ENCODE data around the gene GALNS. TPM values are rescaled to one million over a fixed set of nuclear protein-coding genes. Genes with fewer than 3 reads are reported as not detected.

Gene GALNS
- total RNA-seq, 1 donor from 2014 or later: 26.1 TPM

DNA sequence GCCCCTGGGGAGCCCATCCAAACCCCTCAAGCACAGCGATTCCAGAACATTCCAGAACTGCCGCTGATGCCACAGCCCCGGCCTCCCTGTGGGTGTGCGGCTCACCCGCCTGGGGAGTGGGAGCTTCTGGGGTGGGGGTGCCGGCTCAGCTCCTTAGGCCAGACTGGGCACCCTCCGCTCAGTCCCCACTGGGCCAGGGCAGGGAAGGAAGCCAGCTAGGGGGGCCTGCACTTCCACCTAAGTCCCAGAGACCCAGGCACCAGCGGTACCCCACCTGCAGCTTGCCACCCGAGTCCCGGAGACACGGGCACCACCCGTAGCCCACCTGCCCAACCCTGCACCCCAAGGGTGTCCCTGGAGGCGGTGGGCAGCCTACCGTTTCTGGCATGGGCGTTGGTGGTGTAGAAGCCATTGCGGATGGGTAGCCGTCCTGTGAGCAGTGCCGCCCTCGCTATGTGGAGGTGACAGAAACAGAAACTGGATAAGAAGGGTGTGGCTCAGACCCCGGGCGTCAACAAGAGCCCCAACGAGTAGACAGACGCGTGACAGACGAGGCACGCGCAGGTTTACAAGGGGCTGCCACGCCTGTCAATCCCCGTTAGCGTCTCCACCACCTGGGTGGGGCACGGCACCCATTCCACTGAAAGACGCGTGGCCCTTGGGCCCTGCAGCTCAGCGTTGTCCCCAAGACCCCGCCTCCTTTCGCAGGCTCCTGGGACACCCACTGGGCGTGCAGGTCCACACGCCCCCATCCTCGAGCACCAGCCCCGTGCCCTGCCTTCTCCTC is 15.0 kb downstream of the GALNS start:
- no peaks in the 10 kb centered on the region for H3K9me3 Mint-ChIP-seq
- H3K27ac Mint-ChIP-seq: no peak overlapping the region
- H3K4me3 Mint-ChIP-seq (ENCODE audit: low read depth): no peak overlapping the region
- H3K27me3 Mint-ChIP-seq (ENCODE audit: low read depth): no peaks in the 10 kb centered on the region
- DNase-seq (ENCODE audit: low spot score): no peak
- no peaks in the 10 kb centered on the region for H3K36me3 Mint-ChIP-seq (ENCODE audit: low read depth)
- no peaks in the 10 kb centered on the region for H3K4me1 Mint-ChIP-seq (ENCODE audit: low read depth)
- intact Hi-C loops (cut with micrococcal nuclease): no loop called here

DNA sequence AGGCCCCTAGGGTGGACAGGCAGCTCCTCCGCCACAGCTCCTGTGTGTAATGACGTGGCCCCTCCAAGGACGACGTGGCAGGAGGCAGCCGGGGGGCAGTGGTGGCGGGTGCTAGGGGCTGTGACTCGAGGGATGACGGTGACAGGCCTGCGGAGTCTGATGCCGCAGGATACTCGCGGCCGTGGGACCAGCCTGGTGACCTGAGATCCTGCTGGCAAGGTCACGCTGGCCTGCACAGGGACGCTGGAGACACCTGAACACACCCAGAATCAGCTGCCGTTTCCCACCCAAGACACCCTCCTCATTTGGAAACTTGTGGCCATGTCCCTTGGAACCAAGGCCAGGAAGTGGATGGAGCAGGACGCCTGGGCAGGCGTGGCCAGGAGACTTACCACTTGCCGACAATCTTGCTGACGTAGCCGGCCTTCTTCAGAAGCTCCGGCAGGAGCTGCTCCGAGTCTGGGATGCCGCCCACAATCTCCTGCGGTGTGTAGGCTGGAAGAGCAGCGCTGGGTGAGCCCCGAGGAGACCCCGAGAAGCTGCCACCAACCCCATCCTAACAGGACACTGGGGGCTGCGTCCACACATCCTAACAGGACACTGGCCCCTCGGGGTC is 16.0 kb downstream of the GALNS start:
- H3K27me3 Mint-ChIP-seq (ENCODE audit: low read depth): no peaks in the 10 kb centered on the region
- H3K4me3 Mint-ChIP-seq (ENCODE audit: low read depth): no peak overlapping the region
- intact Hi-C loops (cut with micrococcal nuclease): no loop called here
- no peak for DNase-seq (ENCODE audit: low spot score)
- H3K27ac Mint-ChIP-seq: no peak overlapping the region
- no peaks in the 10 kb centered on the region for H3K36me3 Mint-ChIP-seq (ENCODE audit: low read depth)
- no peaks in the 10 kb centered on the region for H3K9me3 Mint-ChIP-seq
- no peaks in the 10 kb centered on the region for H3K4me1 Mint-ChIP-seq (ENCODE audit: low read depth)

DNA sequence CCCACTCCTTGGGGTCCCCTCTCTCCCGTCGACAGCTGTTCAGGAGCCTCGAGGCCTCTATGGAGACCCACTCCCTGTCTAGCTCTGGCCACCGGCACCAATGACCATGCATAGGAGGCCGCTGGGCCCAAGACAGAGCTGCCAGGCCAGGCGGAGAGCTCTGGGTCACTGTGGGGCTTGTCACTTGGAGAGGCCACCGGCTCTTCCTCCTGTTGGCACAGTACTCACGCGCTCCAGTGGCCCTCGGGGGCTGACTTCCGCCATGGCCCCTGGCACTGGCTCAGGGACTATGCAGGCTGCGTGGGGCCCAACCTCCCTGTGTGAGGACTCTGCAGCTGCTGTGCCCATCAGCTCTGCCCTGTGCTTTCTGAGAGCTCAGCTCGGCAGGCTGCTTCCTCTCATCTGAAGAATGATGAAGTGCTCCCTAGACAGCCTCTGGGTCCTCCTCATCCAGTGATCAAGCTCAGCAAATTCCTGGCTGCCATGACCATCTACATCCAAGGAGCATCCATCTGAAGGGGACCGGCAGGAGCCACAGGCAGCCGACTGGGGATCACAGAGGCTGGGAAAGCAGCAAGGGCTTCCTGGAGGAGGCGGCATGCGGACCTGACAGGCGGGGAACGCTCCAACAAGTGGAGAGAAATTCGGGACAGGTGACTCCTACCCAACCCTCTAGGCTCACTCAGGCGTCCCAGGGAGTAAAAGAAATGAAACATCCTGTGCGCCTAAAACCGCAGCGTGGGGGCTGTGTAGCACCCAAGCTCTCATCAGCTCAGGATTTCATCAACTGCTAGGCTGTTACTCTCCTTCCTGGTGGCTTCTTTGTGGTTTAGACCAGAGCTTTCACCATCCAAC is 16.8 kb downstream of the GALNS start:
- Mint-ChIP-seq H3K36me3 (ENCODE audit: low read depth) (no peaks in the 10 kb centered on the region), H3K27ac (no peak overlapping the region), H3K27me3 (ENCODE audit: low read depth) (no peaks in the 10 kb centered on the region), H3K9me3 (no peaks in the 10 kb centered on the region), H3K4me1 (ENCODE audit: low read depth) (no peaks in the 10 kb centered on the region), H3K4me3 (ENCODE audit: low read depth) (no peak overlapping the region)
- no peak for DNase-seq (ENCODE audit: low spot score)
- intact Hi-C loops (cut with micrococcal nuclease): no loop called here

DNA sequence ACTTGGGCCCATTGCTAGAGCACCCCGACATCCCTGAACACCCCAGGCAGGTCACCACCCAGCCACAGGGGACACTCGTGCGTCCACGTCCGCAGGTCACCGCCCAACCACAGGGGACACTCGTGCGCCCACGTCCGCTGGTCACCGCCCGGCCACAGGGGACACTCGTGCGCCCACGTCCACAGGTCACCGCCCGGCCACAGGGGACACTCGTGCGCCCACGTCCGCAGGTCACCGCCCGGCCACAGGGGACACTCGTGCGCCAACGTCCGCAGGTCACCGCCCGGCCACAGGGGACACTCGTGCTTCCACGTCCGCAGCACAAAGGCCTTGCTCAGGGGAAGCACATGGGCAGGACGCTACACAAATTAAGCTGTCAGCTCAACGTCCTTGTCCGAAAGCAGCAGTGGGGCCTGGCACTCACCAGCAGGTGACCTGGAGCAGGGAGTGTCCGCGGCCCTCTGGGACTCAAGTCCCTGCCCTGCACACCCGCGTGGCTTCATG is 17.7 kb downstream of the GALNS start:
- Mint-ChIP-seq H3K36me3 (ENCODE audit: low read depth) (no peaks in the 10 kb centered on the region), H3K9me3 (no peaks in the 10 kb centered on the region), H3K27ac (no peak overlapping the region), H3K4me1 (ENCODE audit: low read depth) (no peaks in the 10 kb centered on the region), H3K4me3 (ENCODE audit: low read depth) (no peak overlapping the region), H3K27me3 (ENCODE audit: low read depth) (no peaks in the 10 kb centered on the region)
- no peak for DNase-seq (ENCODE audit: low spot score)
- intact Hi-C loops (cut with micrococcal nuclease): no loop called here

DNA sequence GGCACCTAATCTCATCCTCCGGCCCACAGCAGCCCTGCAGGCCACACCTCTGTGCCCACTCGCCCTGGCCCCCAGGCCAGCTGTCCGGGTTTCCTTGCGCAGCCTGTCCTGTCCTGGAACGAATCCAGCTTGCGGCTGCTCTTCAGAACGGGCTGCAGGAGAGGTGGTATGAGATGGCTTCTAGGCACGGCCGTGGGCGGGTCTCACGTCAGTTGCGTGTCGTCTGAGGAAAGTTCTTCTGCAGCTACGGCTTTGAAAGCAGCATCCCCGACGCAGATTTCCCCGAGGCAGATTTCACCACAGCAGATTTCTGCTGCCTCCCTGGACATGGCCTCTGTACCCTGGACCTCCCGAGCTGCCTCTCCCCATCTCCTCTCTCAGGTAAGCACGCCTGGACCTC is 18.2 kb downstream of the GALNS start:
- intact Hi-C loops (cut with micrococcal nuclease): no loop called here
- Mint-ChIP-seq H3K27ac (no peak overlapping the region), H3K4me1 (ENCODE audit: low read depth) (no peaks in the 10 kb centered on the region), H3K27me3 (ENCODE audit: low read depth) (no peaks in the 10 kb centered on the region), H3K36me3 (ENCODE audit: low read depth) (no peaks in the 10 kb centered on the region), H3K4me3 (ENCODE audit: low read depth) (no peak overlapping the region), H3K9me3 (no peaks in the 10 kb centered on the region)
- no peak for DNase-seq (ENCODE audit: low spot score)

DNA sequence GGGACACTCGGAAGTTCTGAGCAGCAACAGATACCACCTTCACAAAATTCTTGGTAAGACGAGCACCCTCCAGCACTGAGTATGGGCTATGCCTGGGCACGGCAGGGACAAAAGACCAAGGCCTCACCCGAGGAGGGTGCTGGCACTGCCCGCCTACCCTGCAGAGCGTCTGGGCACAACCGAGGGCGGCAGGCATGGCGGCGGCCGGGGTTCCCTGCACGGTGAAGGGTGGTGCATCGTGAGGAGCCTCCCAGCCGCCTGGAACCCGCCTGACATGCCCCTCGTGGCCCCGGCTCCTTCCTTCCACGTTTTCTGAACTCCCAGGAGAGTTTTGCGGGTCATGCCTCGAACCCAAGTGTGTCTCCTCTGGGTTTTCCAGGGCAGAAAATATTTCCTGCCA is 18.9 kb downstream of the GALNS start:
- DNase-seq (ENCODE audit: low spot score): no peak
- intact Hi-C loops (cut with micrococcal nuclease): no loop called here

DNA sequence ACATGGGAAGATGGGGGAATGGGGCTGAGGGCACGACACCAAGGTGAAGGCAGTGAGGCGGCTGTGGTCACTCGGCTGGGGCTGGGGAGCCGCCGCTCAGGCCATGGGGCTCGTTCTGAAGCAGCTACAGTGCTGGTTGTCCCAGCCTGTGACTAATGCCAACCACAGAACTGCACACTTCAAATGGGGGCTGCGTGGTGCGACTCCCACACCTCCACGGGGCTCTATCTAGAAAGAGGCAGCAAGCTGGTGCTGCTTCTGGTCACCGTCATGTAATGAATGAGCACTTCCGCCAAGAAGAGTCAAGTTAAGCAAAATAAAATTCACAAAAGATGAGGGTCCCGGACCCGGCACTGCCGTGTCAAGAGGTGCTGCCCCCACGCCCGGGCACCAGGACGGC is 20.0 kb downstream of the GALNS start:
- Mint-ChIP-seq H3K36me3 (ENCODE audit: low read depth) (no peaks in the 10 kb centered on the region), H3K27me3 (ENCODE audit: low read depth) (no peaks in the 10 kb centered on the region), H3K4me1 (ENCODE audit: low read depth) (no peaks in the 10 kb centered on the region), H3K4me3 (ENCODE audit: low read depth) (no peak overlapping the region), H3K27ac (no peak overlapping the region), H3K9me3 (no peaks in the 10 kb centered on the region)
- intact Hi-C loops (cut with micrococcal nuclease): no loop called here
- no peak for DNase-seq (ENCODE audit: low spot score)

More for the DNA sequence above, 18.9 kb downstream of the GALNS start:
- Mint-ChIP-seq H3K9me3 (no peaks in the 10 kb centered on the region), H3K4me1 (ENCODE audit: low read depth) (no peaks in the 10 kb centered on the region), H3K27ac (no peak overlapping the region), H3K36me3 (ENCODE audit: low read depth) (no peaks in the 10 kb centered on the region), H3K27me3 (ENCODE audit: low read depth) (no peaks in the 10 kb centered on the region), H3K4me3 (ENCODE audit: low read depth) (no peak overlapping the region)

DNA sequence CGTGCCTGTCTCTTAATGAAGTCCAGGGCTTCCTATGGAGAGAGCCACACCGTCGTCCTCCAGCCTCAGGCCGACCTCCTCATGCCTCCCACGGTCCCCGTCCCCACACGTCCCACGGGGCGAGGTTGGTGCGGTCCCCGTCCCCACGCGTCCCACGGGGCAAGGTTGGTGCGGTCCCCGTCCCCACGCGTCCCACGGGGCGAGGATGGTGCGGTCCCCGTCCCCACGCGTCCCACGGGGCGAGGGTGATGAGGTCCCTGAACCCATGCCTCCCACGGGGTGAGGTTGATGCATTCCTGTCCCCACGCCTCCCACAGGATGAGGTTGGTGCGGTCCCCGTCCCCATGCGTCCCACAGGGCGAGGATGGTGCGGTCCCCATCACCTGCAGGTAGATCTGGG is 20.9 kb downstream of the GALNS start:
- Mint-ChIP-seq H3K4me3 (ENCODE audit: low read depth) (no peak overlapping the region), H3K27ac (no peak overlapping the region), H3K27me3 (ENCODE audit: low read depth) (no peaks in the 10 kb centered on the region), H3K4me1 (ENCODE audit: low read depth) (no peaks in the 10 kb centered on the region), H3K9me3 (no peaks in the 10 kb centered on the region), H3K36me3 (ENCODE audit: low read depth) (no peaks in the 10 kb centered on the region)
- intact Hi-C loops (cut with micrococcal nuclease): no loop called here
- DNase-seq (ENCODE audit: low spot score): no peak

DNA sequence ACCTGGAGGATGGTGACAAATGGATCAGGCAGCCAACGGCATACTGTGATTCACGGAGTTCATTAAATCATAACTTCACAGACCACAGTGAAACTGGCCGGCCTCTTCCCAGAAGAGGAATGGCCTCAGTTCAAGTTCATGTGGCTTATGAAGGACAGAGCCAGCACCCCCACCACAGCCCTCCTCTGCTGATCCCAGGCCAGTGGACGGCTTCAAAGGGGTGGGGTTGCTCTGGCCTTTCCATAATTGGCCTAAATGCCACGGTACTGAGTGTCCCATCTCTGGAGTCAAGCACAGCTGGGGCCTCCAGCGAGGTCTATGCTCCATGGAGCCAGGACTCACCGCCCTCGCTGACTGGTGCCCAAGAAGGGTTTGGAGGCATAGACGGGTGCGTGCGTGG is 21.4 kb downstream of the GALNS start:
- DNase-seq (ENCODE audit: low spot score): no peak
- Mint-ChIP-seq H3K27me3 (ENCODE audit: low read depth) (no peaks in the 10 kb centered on the region), H3K36me3 (ENCODE audit: low read depth) (no peaks in the 10 kb centered on the region), H3K4me3 (ENCODE audit: low read depth) (no peak overlapping the region), H3K9me3 (no peaks in the 10 kb centered on the region), H3K4me1 (ENCODE audit: low read depth) (no peaks in the 10 kb centered on the region), H3K27ac (no peak overlapping the region)
- intact Hi-C loops (cut with micrococcal nuclease): no loop called here

DNA sequence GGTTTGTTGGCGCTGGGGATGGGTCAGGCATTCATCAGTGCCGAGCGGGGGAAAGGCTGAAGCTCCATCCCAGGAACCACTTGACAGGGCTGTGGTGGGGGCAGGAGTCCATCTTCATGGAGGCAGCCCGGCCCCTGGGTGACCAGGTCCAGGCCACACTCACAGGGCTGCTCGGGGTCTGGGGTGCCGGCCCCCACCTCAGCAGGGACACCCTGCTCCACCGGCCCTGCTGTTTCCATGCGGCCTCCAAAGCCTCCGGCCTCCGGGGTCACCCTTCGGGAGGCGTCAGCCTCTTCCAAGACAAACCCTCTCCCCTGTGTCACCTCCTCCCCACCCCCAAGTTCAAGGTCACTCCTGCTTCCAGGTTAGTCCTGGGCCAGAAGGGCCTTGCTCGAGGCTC is 22.1 kb downstream of the GALNS start:
- Mint-ChIP-seq H3K27me3 (ENCODE audit: low read depth) (no peaks in the 10 kb centered on the region), H3K27ac (no peak overlapping the region), H3K4me3 (ENCODE audit: low read depth) (no peak overlapping the region), H3K36me3 (ENCODE audit: low read depth) (no peaks in the 10 kb centered on the region), H3K4me1 (ENCODE audit: low read depth) (no peaks in the 10 kb centered on the region), H3K9me3 (no peaks in the 10 kb centered on the region)
- no peak for DNase-seq (ENCODE audit: low spot score)
- intact Hi-C loops (cut with micrococcal nuclease): no loop called here

DNA sequence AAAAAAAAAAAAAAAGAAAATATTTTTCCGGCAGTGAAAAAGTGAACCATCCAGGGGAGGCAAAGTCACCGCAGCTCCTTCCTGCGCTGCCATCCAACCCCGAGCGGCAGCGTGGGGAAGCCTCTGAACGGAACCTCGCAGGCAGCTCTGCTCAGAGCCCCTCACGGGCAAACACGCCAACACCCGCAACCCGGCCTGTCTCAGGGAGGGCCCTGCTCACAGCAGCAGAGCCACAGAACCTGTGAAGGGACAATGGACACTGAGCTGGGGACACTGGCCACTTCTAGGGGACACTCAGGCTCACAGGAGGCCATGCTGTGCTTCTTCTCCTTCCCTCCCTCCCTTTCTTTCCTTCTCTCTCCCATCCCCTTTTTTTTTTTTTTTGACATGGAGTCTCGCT is 23.7 kb downstream of the GALNS start:
- Mint-ChIP-seq H3K27me3 (ENCODE audit: low read depth) (no peaks in the 10 kb centered on the region), H3K4me3 (ENCODE audit: low read depth) (no peak overlapping the region), H3K27ac (no peak overlapping the region), H3K36me3 (ENCODE audit: low read depth) (no peaks in the 10 kb centered on the region), H3K9me3 (no peaks in the 10 kb centered on the region), H3K4me1 (ENCODE audit: low read depth) (no peaks in the 10 kb centered on the region)
- intact Hi-C loops (cut with micrococcal nuclease): no loop called here
- DNase-seq (ENCODE audit: low spot score): no peak

DNA sequence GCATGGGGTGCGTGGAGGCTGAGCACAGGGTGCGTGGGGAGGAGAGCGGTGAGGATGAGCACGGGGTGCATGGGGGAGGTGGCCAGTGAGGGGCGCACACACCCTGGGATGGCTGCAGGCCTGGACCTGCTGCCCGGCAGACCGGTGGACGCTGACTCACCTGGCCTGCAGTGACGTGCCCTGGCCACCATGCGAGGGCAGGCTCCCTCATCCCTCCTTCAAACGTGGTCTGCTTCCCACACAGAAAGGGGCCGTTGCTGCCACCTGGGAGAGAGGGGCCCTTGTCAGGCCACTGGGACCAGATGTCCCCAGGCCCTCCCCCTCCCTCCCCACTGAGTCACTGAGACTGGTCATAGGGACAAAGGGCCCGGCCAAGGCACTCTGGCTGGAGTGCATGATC is 24.9 kb downstream of the GALNS start:
- H3K9me3 Mint-ChIP-seq: no peaks in the 10 kb centered on the region
- no peak overlapping the region for H3K27ac Mint-ChIP-seq
- H3K27me3 Mint-ChIP-seq (ENCODE audit: low read depth): no peaks in the 10 kb centered on the region
- no peaks in the 10 kb centered on the region for H3K4me1 Mint-ChIP-seq (ENCODE audit: low read depth)
- DNase-seq (ENCODE audit: low spot score): no peak
- intact Hi-C loops (cut with micrococcal nuclease): no loop called here
- no peak overlapping the region for H3K4me3 Mint-ChIP-seq (ENCODE audit: low read depth)
- no peaks in the 10 kb centered on the region for H3K36me3 Mint-ChIP-seq (ENCODE audit: low read depth)

DNA sequence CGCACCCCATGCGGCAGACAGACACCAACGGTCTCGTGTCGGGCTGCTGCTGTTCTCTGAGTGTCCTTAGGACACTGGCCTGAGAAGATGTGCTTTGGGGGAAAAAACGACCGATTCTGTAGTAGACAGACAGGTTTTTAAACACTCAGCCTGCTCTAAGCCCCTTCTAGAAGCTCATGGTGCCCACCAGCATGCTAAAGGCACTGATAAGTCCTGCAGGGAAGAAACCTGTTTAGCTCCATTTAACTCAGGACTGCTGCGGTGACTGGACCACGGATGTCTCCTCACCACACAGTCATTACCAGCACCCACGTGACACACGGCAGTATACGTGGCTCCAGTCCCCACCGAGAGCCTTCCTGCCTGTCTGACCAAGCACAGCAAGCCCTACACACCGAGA is 26.0 kb downstream of the GALNS start:
- Mint-ChIP-seq H3K4me1 (ENCODE audit: low read depth) (no peaks in the 10 kb centered on the region), H3K9me3 (no peaks in the 10 kb centered on the region), H3K27ac (no peak overlapping the region), H3K27me3 (ENCODE audit: low read depth) (no peaks in the 10 kb centered on the region), H3K4me3 (ENCODE audit: low read depth) (no peak overlapping the region), H3K36me3 (ENCODE audit: low read depth) (no peaks in the 10 kb centered on the region)
- intact Hi-C loops (cut with micrococcal nuclease): no loop called here
- no peak for DNase-seq (ENCODE audit: low spot score)
